ENCODE results near the gene ERFE. TPM values are rescaled to one million over a fixed set of nuclear protein-coding genes. Genes with fewer than 3 reads are reported as not detected.

ERFE gene
- total RNA-seq, 2 donors from 2014 or later, result 1.3 to 1.5 TPM

GRCh38 chr2:238142382-238143205 lies 16.2 kb upstream of the ERFE start:
- TF ChIP-seq CTCF (IDR thresholded peaks at IDR 0.05), result no peak
- no peak for ATAC-seq (ENCODE audit: insufficient number of reproducible peaks, low FRiP score, low read depth)

GRCh38 chr2:238143239-238143951 lies 15.4 kb upstream of the ERFE start:
- Histone ChIP-seq H3K27ac (peak overlapping the region; percentile 44 to 69), H3K4me3 (peak overlapping the region; percentile 54), H3K27me3 (replicated peaks; ENCODE audit: insufficient read depth) (no peaks in the 10 kb centered on the region), H3K9me3 (no peaks in the 10 kb centered on the region), H3K4me1 (ENCODE audit: control insufficient read depth in 1 of 2, low read depth in 2 of 2) (peaks cover 21 to 56% of the 10 kb centered on the region in 2 donors), H3K36me3 (no peaks in the 10 kb centered on the region)
- no peak for ATAC-seq (ENCODE audit: insufficient number of reproducible peaks, low FRiP score, low read depth)
- TF ChIP-seq CTCF (IDR thresholded peaks at IDR 0.05), result no peak
- no peak for DNase-seq (ENCODE audit: low spot score)

More at GRCh38 chr2:238142382-238143205, 16.2 kb upstream of the ERFE start:
- no peak for DNase-seq (ENCODE audit: low spot score)
- Histone ChIP-seq H3K4me1 (ENCODE audit: control insufficient read depth in 1 of 2, low read depth in 2 of 2) (peaks cover 29 to 64% of the 10 kb centered on the region in 2 donors), H3K4me3 (peak overlapping the region; percentile 54), H3K36me3 (no peaks in the 10 kb centered on the region), H3K27me3 (replicated peaks; ENCODE audit: insufficient read depth) (no peaks in the 10 kb centered on the region), H3K27ac (peak overlapping the region; percentile 44 to 69), H3K9me3 (no peaks in the 10 kb centered on the region)

GRCh38 chr2:238144262-238144661 lies 14.5 kb upstream of the ERFE start:
- H3K9me3 ChIP-seq, result no peaks in the 10 kb centered on the region
- H3K4me1 ChIP-seq (ENCODE audit: control insufficient read depth in 1 of 2, low read depth in 2 of 2), result peaks cover 20 to 47% of the 10 kb centered on the region in 2 donors
- H3K36me3 ChIP-seq, result no peaks in the 10 kb centered on the region
- no peak for DNase-seq (ENCODE audit: low spot score)
- ATAC-seq (ENCODE audit: insufficient number of reproducible peaks, low FRiP score, low read depth), result no peak
- H3K27me3 ChIP-seq (replicated peaks; ENCODE audit: insufficient read depth), result no peaks in the 10 kb centered on the region
- H3K27ac ChIP-seq, result peak overlapping the region; percentile 44 to 69
- no peak overlapping the region for H3K4me3 ChIP-seq
- TF ChIP-seq CTCF (IDR thresholded peaks at IDR 0.05), result no peak

- Histone ChIP-seq H3K27me3 (replicated peaks; ENCODE audit: insufficient read depth) (no peaks in the 10 kb centered on the region), H3K4me3 (no peak overlapping the region), H3K27ac (no peak overlapping the region), H3K9me3 (no peaks in the 10 kb centered on the region), H3K36me3 (no peaks in the 10 kb centered on the region), H3K4me1 (ENCODE audit: control insufficient read depth in 1 of 2, low read depth in 2 of 2) (peaks cover 20 to 39% of the 10 kb centered on the region in 2 donors)
- no peak for TF ChIP-seq CTCF (IDR thresholded peaks at IDR 0.05)
- ATAC-seq (ENCODE audit: insufficient number of reproducible peaks, low FRiP score, low read depth) (no peak), DNase-seq (ENCODE audit: low spot score) (no peak)
Measured at GRCh38 chr2:238145046-238145445, 13.7 kb upstream of the ERFE start.

- Histone ChIP-seq H3K4me3 (no peak overlapping the region), H3K36me3 (no peaks in the 10 kb centered on the region), H3K4me1 (ENCODE audit: control insufficient read depth in 1 of 2, low read depth in 2 of 2) (peaks cover 20 to 34% of the 10 kb centered on the region in 2 donors), H3K27ac (no peak overlapping the region), H3K27me3 (replicated peaks; ENCODE audit: insufficient read depth) (no peaks in the 10 kb centered on the region), H3K9me3 (no peaks in the 10 kb centered on the region)
- no peak for TF ChIP-seq CTCF (IDR thresholded peaks at IDR 0.05)
- ATAC-seq (ENCODE audit: insufficient number of reproducible peaks, low FRiP score, low read depth) (no peak), DNase-seq (ENCODE audit: low spot score) (no peak)
Measured at GRCh38 chr2:238145851-238146250, 12.9 kb upstream of the ERFE start.
